ENCODE data around the gene CDHR3.

Gene CDHR3

GRCh38 chr7:106050746-106051117, 87.7 kb downstream of the CDHR3 start:
- Histone ChIP-seq H3K4me1 (ENCODE audit: control insufficient read depth, insufficient read depth, low read length) (peaks cover 14% of the 10 kb centered on the region; the same call in 1 of the 2 replicates), H3K36me3 (ENCODE audit: control insufficient read depth, insufficient read depth, low read length) (no peaks in the 10 kb centered on the region), H3K9ac (ENCODE audit: low read length) (no peak overlapping the region), H3K9me3 (ENCODE audit: control insufficient read depth, insufficient read depth, low read depth, low read length) (peaks cover 3% of the 10 kb centered on the region; the same call in 1 of the 2 replicates), H3K27me3 (ENCODE audit: control insufficient read depth, insufficient read depth, low read length) (no peaks in the 10 kb centered on the region), H3K4me3 (ENCODE audit: low read depth, low read length) (no peak overlapping the region), H3K27ac (ENCODE audit: low read depth, low read length) (no peak overlapping the region)

DNA sequence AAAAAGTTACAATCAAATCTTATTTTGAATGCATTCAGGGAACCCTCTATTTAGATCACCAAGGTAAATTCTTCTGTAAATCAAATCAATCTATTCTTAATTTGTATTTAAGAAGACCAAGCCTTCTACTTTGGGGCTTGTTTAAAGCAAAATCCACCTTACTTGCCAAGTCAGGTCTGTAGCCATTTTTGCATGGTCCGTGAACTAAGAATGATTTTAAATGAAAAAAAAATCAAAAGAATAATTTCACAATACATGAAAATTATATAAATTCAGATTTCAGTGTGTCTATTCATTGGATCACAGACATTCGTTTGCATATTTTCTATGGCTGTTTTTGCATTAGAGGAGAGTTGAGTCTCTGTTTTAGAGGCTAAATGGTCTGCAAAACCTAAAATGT, 89.6 kb downstream of the CDHR3 start:
- H3K27me3 ChIP-seq (ENCODE audit: control insufficient read depth, insufficient read depth, low read length), result no peaks in the 10 kb centered on the region
- H3K36me3 ChIP-seq (ENCODE audit: control insufficient read depth, insufficient read depth, low read length), result no peaks in the 10 kb centered on the region
- peaks cover 3% of the 10 kb centered on the region; the same call in 1 of the 2 replicates for H3K9me3 ChIP-seq (ENCODE audit: control insufficient read depth, insufficient read depth, low read depth, low read length)
- H3K4me1 ChIP-seq (ENCODE audit: control insufficient read depth, insufficient read depth, low read length), result peaks cover 14% of the 10 kb centered on the region; the same call in 1 of the 2 replicates
- no peak overlapping the region for H3K9ac ChIP-seq (ENCODE audit: low read length)
- H3K27ac ChIP-seq (ENCODE audit: low read depth, low read length), result no peak overlapping the region
- H3K4me3 ChIP-seq (ENCODE audit: low read depth, low read length), result no peak overlapping the region

- Histone ChIP-seq H3K4me1 (ENCODE audit: control insufficient read depth, insufficient read depth, low read length) (peaks cover 14% of the 10 kb centered on the region; the same call in 1 of the 2 replicates), H3K9ac (ENCODE audit: low read length) (no peak overlapping the region), H3K27me3 (ENCODE audit: control insufficient read depth, insufficient read depth, low read length) (no peaks in the 10 kb centered on the region), H3K27ac (ENCODE audit: low read depth, low read length) (no peak overlapping the region), H3K9me3 (ENCODE audit: control insufficient read depth, insufficient read depth, low read depth, low read length) (peaks cover 3% of the 10 kb centered on the region; the same call in 1 of the 2 replicates), H3K4me3 (ENCODE audit: low read depth, low read length) (no peak overlapping the region), H3K36me3 (ENCODE audit: control insufficient read depth, insufficient read depth, low read length) (no peaks in the 10 kb centered on the region)
Observed at GRCh38 chr7:106053109-106053508, 90.0 kb downstream of the CDHR3 start.

GRCh38 chr7:106054156-106054910, 91.3 kb downstream of the CDHR3 start:
- Histone ChIP-seq H3K9ac (ENCODE audit: low read length) (no peak overlapping the region), H3K4me3 (ENCODE audit: low read depth, low read length) (no peak overlapping the region), H3K36me3 (ENCODE audit: control insufficient read depth, insufficient read depth, low read length) (no peaks in the 10 kb centered on the region), H3K27me3 (ENCODE audit: control insufficient read depth, insufficient read depth, low read length) (no peaks in the 10 kb centered on the region), H3K4me1 (ENCODE audit: control insufficient read depth, insufficient read depth, low read length) (peaks cover 18% of the 10 kb centered on the region; the same call in 1 of the 2 replicates), H3K27ac (ENCODE audit: low read depth, low read length) (no peak overlapping the region), H3K9me3 (ENCODE audit: control insufficient read depth, insufficient read depth, low read depth, low read length) (peaks cover 3% of the 10 kb centered on the region; the same call in 1 of the 2 replicates)

GRCh38 chr7:106054971-106055532, 92.0 kb downstream of the CDHR3 start:
- H3K27ac ChIP-seq (ENCODE audit: low read depth, low read length), result no peak overlapping the region
- peaks cover 3% of the 10 kb centered on the region; the same call in 1 of the 2 replicates for H3K9me3 ChIP-seq (ENCODE audit: control insufficient read depth, insufficient read depth, low read depth, low read length)
- peaks cover 18% of the 10 kb centered on the region; the same call in 1 of the 2 replicates for H3K4me1 ChIP-seq (ENCODE audit: control insufficient read depth, insufficient read depth, low read length)
- H3K4me3 ChIP-seq (ENCODE audit: low read depth, low read length), result no peak overlapping the region
- no peak overlapping the region for H3K9ac ChIP-seq (ENCODE audit: low read length)
- H3K27me3 ChIP-seq (ENCODE audit: control insufficient read depth, insufficient read depth, low read length), result no peaks in the 10 kb centered on the region
- H3K36me3 ChIP-seq (ENCODE audit: control insufficient read depth, insufficient read depth, low read length), result no peaks in the 10 kb centered on the region

- Histone ChIP-seq H3K4me3 (ENCODE audit: low read depth, low read length) (no peak overlapping the region), H3K27ac (ENCODE audit: low read depth, low read length) (no peak overlapping the region), H3K36me3 (ENCODE audit: control insufficient read depth, insufficient read depth, low read length) (no peaks in the 10 kb centered on the region), H3K4me1 (ENCODE audit: control insufficient read depth, insufficient read depth, low read length) (peaks cover 11% of the 10 kb centered on the region; the same call in 1 of the 2 replicates), H3K9me3 (ENCODE audit: control insufficient read depth, insufficient read depth, low read depth, low read length) (peaks cover 11% of the 10 kb centered on the region), H3K9ac (ENCODE audit: low read length) (no peak overlapping the region), H3K27me3 (ENCODE audit: control insufficient read depth, insufficient read depth, low read length) (no peaks in the 10 kb centered on the region)
Observed at GRCh38 chr7:106056513-106057203, 93.6 kb downstream of the CDHR3 start.

DNA sequence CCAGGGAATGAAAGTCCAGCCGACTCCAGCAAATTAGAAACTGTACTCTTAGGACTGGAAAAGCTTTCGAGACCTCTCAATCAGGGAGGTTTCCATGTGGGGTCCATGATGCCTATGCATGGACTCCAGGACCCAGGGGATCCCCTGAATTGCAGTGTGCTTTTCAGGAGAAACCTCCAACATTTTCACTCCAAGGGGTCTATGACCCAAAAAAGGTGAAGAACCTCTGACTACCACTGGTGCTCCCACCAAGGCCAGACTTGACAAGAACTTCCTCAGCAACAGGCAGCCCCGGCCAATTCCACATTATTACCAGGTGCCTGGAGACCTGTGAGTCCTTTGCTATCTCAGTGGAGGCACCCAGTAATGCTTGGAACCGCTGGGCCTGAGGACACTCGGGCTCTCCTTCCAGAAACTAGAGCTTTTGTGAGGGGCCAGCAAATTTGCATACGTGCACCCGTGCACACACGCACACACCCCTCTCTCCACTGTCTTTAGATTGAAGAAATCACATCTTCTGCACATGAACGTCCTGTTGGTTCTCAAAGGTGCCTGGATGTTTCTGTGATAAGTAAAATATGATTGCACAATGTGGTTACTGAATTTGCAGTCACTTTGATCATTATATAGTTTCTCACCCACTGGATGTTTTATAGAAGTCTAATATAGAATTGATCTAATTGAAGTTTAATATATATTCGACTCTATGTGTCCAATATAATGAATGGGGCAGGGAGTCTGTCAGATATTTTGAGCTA, 94.3 kb downstream of the CDHR3 start:
- Histone ChIP-seq H3K9me3 (ENCODE audit: control insufficient read depth, insufficient read depth, low read depth, low read length) (peaks cover 14% of the 10 kb centered on the region), H3K27ac (ENCODE audit: low read depth, low read length) (no peak overlapping the region), H3K36me3 (ENCODE audit: control insufficient read depth, insufficient read depth, low read length) (no peaks in the 10 kb centered on the region), H3K27me3 (ENCODE audit: control insufficient read depth, insufficient read depth, low read length) (no peaks in the 10 kb centered on the region), H3K4me3 (ENCODE audit: low read depth, low read length) (no peak overlapping the region), H3K9ac (ENCODE audit: low read length) (no peak overlapping the region), H3K4me1 (ENCODE audit: control insufficient read depth, insufficient read depth, low read length) (peaks cover 11% of the 10 kb centered on the region; the same call in 1 of the 2 replicates)

DNA sequence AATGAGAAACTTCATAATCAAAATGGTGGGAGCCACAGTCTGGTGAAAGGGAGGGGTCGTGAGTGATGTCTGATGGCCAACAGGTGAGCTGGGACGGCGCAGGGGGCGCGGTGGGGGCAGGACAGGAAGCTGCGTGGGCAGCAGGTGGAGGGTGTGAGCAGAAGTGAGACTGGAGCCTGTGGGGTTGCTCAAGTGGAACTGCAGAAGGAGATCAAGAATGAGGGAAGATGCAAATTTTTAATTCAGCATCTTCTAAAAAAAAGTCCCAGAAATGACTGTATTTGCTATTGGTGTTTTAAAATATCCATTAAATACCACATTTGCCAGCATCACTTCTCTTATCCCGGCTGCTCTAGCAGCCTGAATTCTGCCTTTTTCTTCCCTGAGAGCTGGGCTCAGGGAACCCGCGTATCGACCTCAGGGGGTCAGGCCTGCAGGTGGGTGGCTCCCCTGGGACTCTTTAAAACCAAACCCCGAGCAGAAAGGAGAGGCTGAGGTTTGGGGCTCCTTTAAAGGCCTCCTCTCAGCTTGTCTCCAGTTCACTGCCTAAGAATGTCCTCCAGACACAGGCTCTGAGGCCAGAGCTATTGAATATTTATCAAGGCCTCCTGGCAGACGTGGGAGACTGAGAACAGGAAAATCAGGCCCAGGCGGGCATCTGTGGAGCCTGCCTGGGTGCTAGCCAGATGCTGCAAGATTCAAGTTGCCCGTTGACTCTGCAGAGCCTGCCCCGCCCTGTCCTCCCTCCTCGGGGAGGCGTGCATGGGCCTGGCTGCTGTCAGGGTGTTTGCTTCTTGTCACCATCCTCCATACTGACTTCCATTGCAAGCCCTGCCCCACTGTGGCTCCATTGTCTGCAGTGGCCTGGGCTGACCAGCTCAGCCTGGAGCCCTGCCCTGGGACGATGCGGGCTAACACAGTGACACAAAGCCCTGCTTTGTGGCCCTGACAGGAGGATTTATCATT, 95.2 kb downstream of the CDHR3 start:
- H3K4me3 ChIP-seq (ENCODE audit: low read depth, low read length), result no peak overlapping the region
- no peaks in the 10 kb centered on the region for H3K27me3 ChIP-seq (ENCODE audit: control insufficient read depth, insufficient read depth, low read length)
- H3K9me3 ChIP-seq (ENCODE audit: control insufficient read depth, insufficient read depth, low read depth, low read length), result peaks cover 14% of the 10 kb centered on the region
- H3K27ac ChIP-seq (ENCODE audit: low read depth, low read length), result no peak overlapping the region
- no peaks in the 10 kb centered on the region for H3K36me3 ChIP-seq (ENCODE audit: control insufficient read depth, insufficient read depth, low read length)
- no peak overlapping the region for H3K9ac ChIP-seq (ENCODE audit: low read length)
- H3K4me1 ChIP-seq (ENCODE audit: control insufficient read depth, insufficient read depth, low read length), result peaks cover 11% of the 10 kb centered on the region; the same call in 1 of the 2 replicates

DNA sequence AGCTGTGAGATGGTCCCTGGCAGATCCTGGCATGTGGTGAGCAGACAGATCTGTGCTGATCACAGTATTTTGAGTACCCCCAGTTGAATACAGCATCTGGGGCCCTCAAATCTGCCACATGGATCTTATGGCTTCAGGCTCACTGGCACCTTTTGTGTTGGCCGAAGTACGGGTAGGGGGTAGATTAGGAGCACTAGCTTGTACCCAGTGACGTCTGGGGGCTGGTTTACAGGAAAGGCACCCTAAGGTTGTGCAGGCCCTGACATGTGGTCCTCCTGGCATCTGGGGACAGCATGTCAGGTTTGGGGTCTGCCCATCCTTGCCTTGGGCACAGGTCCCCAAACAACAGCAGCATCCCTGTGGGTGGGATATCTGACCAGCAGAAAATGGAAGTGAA, 95.9 kb downstream of the CDHR3 start:
- H3K4me3 ChIP-seq (ENCODE audit: low read depth, low read length), result no peak overlapping the region
- H3K27ac ChIP-seq (ENCODE audit: low read depth, low read length), result no peak overlapping the region
- H3K4me1 ChIP-seq (ENCODE audit: control insufficient read depth, insufficient read depth, low read length), result peaks cover 11% of the 10 kb centered on the region; the same call in 1 of the 2 replicates

DNA sequence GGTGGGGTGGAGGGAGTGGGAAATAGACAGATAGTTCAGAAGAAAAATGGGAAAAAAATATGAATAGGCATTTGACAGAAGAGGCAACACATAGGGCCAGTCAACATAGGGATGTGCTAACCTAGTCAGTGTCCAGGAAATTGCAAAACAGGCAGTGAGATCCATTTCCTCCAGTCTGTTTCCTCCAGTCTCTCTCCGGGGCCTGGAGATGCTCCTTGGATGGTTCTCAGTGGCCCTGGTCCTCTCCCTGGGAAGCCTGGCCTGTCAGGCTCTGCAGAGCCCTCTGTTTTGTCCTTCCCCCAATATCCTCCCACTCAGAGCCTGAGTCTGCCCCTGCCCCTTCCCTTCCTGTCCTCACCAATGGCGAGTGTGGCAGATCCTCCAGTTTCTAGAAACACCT, 96.5 kb downstream of the CDHR3 start:
- Histone ChIP-seq H3K9me3 (ENCODE audit: control insufficient read depth, insufficient read depth, low read depth, low read length) (peaks cover 14% of the 10 kb centered on the region), H3K4me3 (ENCODE audit: low read depth, low read length) (no peak overlapping the region), H3K27ac (ENCODE audit: low read depth, low read length) (no peak overlapping the region), H3K9ac (ENCODE audit: low read length) (no peak overlapping the region), H3K4me1 (ENCODE audit: control insufficient read depth, insufficient read depth, low read length) (peaks cover 15% of the 10 kb centered on the region; the same call in 1 of the 2 replicates), H3K36me3 (ENCODE audit: control insufficient read depth, insufficient read depth, low read length) (no peaks in the 10 kb centered on the region), H3K27me3 (ENCODE audit: control insufficient read depth, insufficient read depth, low read length) (no peaks in the 10 kb centered on the region)

More for the DNA sequence above, 95.9 kb downstream of the CDHR3 start:
- Histone ChIP-seq H3K36me3 (ENCODE audit: control insufficient read depth, insufficient read depth, low read length) (no peaks in the 10 kb centered on the region), H3K27me3 (ENCODE audit: control insufficient read depth, insufficient read depth, low read length) (no peaks in the 10 kb centered on the region), H3K9ac (ENCODE audit: low read length) (no peak overlapping the region), H3K9me3 (ENCODE audit: control insufficient read depth, insufficient read depth, low read depth, low read length) (peaks cover 14% of the 10 kb centered on the region)

Data from HUES6 (cell line).